ENCODE results near the gene TMEM37. TPM values are rescaled to one million over a fixed set of nuclear protein-coding genes. Genes with fewer than 3 reads are reported as not detected.

The TMEM37 gene
- total RNA-seq, 1 experiment from 2014 or later = 2.3 TPM

DNA sequence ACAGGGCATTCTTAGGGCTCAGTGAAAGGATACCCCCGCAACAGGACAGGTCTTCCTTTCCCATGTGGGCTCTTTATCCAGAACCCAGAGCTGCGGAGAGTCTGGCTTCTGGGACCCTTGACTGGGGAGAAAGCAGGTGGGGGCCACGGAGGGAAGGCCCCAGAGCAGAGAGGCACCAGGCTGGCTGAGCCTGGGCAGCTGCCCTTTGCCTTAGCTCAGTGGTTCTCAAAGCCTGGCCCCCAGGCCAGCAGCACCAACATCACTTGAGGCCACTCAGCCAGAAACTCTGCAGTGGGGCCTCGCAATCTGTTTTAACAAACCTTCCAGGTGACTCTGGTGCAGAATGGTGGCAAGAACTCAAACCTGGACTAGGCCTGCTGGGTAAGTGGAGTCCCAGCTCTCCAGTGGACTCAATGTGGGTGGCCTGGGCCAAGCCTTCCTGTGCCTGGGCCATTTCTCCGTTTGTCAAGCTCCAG is 1.6 kb upstream of the TMEM37 start:
- Histone ChIP-seq H3K4me3 (replicated peaks in 1 of 2; ENCODE audit: low read depth in 1 of 2, low read length in 2 of 2) (no peak overlapping the region), H2AFZ (ENCODE audit: low read depth, low read length, poor library complexity, severe bottlenecking) (no peak overlapping the region), H3K4me1 (ENCODE audit: control insufficient read depth in 1 of 2, insufficient read depth in 2 of 2, low read length in 2 of 2) (peaks cover 17 to 33% of the 10 kb centered on the region in 2 experiments; a peak in 3 of 4 replicates), H3K9ac (ENCODE audit: low read length) (no peak overlapping the region), H3K9me3 (ENCODE audit: control insufficient read depth in 1 of 2, insufficient read depth in 1 of 2, low read depth in 1 of 2, low read length in 2 of 2) (no peaks in the 10 kb centered on the region), H3K79me2 (ENCODE audit: insufficient read depth, low read length) (no peaks in the 10 kb centered on the region), H4K20me1 (ENCODE audit: insufficient read depth) (no peaks in the 10 kb centered on the region), H3K9me2 (ENCODE audit: insufficient read depth) (no peaks in the 10 kb centered on the region), H3K27me3 (ENCODE audit: insufficient read depth, low read length) (no peaks in the 10 kb centered on the region), H3K27ac (ENCODE audit: low read depth, low read length) (no peak overlapping the region), H3K4me2 (ENCODE audit: low read length) (no peak overlapping the region), H3K36me3 (ENCODE audit: control insufficient read depth in 1 of 2, insufficient read depth in 2 of 2, low read length in 2 of 2) (no peaks in the 10 kb centered on the region)
- DNase-seq (ENCODE audit: low read depth, low spot score) (no peak), ATAC-seq (no peak)
- TF ChIP-seq JUND (IDR thresholded peaks at IDR 0.05) (no peak), EZH2 (IDR thresholded peaks at IDR 0.05) (no peak), RAD21 (IDR thresholded peaks at IDR 0.05; ENCODE audit: low read depth) (no peak), CBX3 (IDR thresholded peaks at IDR 0.05; ENCODE audit: low read depth) (no peak)
- TF ChIP-seq, protein P1, sequence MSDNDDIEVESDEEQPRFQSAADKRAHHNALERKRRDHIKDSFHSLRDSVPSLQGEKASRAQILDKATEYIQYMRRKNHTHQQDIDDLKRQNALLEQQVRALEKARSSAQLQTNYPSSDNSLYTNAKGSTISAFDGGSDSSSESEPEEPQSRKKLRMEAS (IDR thresholded peaks at IDR 0.05) = no peak
- TF ChIP-seq, protein P2, sequence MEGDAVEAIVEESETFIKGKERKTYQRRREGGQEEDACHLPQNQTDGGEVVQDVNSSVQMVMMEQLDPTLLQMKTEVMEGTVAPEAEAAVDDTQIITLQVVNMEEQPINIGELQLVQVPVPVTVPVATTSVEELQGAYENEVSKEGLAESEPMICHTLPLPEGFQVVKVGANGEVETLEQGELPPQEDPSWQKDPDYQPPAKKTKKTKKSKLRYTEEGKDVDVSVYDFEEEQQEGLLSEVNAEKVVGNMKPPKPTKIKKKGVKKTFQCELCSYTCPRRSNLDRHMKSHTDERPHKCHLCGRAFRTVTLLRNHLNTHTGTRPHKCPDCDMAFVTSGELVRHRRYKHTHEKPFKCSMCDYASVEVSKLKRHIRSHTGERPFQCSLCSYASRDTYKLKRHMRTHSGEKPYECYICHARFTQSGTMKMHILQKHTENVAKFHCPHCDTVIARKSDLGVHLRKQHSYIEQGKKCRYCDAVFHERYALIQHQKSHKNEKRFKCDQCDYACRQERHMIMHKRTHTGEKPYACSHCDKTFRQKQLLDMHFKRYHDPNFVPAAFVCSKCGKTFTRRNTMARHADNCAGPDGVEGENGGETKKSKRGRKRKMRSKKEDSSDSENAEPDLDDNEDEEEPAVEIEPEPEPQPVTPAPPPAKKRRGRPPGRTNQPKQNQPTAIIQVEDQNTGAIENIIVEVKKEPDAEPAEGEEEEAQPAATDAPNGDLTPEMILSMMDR (IDR thresholded peaks at IDR 0.05 in 2 of 3, conservative IDR thresholded peaks at IDR 0.05 in 1 of 3; ENCODE audit: borderline replicate concordance in 1 of 3, insufficient read depth in 1 of 3, low read depth in 2 of 3, low read length in 2 of 3) = no peak
- TF ChIP-seq, protein P3, sequence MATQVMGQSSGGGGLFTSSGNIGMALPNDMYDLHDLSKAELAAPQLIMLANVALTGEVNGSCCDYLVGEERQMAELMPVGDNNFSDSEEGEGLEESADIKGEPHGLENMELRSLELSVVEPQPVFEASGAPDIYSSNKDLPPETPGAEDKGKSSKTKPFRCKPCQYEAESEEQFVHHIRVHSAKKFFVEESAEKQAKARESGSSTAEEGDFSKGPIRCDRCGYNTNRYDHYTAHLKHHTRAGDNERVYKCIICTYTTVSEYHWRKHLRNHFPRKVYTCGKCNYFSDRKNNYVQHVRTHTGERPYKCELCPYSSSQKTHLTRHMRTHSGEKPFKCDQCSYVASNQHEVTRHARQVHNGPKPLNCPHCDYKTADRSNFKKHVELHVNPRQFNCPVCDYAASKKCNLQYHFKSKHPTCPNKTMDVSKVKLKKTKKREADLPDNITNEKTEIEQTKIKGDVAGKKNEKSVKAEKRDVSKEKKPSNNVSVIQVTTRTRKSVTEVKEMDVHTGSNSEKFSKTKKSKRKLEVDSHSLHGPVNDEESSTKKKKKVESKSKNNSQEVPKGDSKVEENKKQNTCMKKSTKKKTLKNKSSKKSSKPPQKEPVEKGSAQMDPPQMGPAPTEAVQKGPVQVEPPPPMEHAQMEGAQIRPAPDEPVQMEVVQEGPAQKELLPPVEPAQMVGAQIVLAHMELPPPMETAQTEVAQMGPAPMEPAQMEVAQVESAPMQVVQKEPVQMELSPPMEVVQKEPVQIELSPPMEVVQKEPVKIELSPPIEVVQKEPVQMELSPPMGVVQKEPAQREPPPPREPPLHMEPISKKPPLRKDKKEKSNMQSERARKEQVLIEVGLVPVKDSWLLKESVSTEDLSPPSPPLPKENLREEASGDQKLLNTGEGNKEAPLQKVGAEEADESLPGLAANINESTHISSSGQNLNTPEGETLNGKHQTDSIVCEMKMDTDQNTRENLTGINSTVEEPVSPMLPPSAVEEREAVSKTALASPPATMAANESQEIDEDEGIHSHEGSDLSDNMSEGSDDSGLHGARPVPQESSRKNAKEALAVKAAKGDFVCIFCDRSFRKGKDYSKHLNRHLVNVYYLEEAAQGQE (IDR thresholded peaks at IDR 0.05; ENCODE audit: low read depth) = no peak
- intact Hi-C loops (cut with micrococcal nuclease) = no loop called here
- no TSS peak for BruUV-seq (replicated peaks)
- RAD21 ChIA-PET (ENCODE audit: low non-redundant PET in 1 of 2, low total read pairs in 2 of 2, uncharacterized antibody in 2 of 2, unreplicated experiment in 2 of 2) = no interaction called here
- POLR2A ChIA-PET = interaction anchor here (0.8 kb wide), 1 partner anchor 32 kb away, joined by 3 read pairs; no protein-coding TSS in a partner anchor
- CTCF ChIA-PET = no interaction called here

All from HCT116 (cell line).